GM08714 (cell line): ENCODE measurements around the gene SNRNP35.
"Not testable (repeated sequence)": the region's sequence is repeated elsewhere in the genome, so short reads cannot be mapped to it uniquely, and the experiment has no call there.

Experiments
- H3K4me3 ChIP-seq: fragments of 200-500 bp; sonication (Bioruptor generic); 2 replicates; pipeline ENCODE4 v1.5.1; 2014; ENCODE audit warnings: mild to moderate bottlenecking, low read length, inconsistent platforms
- ZNF274 ChIP-seq: IDR thresholded peaks from 2 replicates; pipeline ENCODE4 v1.6.1; 2012; ENCODE audit warnings: mild to moderate bottlenecking, low read depth, low read length

The SNRNP35 gene, protein sequence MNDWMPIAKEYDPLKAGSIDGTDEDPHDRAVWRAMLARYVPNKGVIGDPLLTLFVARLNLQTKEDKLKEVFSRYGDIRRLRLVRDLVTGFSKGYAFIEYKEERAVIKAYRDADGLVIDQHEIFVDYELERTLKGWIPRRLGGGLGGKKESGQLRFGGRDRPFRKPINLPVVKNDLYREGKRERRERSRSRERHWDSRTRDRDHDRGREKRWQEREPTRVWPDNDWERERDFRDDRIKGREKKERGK

GRCh38 chr12:123457980-123458779 lies at the start of gene SNRNP35:
TSS of gene SNRNP35 (plus strand) at chr12:123458139. CDS start at chr12:123465541, 7,402 bp downstream.
- TF ChIP-seq ZNF274: no peak
- H3K4me3 ChIP-seq: peak within 1 kb of the TSS; percentile 63

- H3K4me3 ChIP-seq: not testable (repeated sequence)
Measured at GRCh38 chr12:123408619-123409018, 49.3 kb upstream of the SNRNP35 start.

- H3K4me3 ChIP-seq: not testable (repeated sequence)
Measured at GRCh38 chr12:123409284-123410040, 48.5 kb upstream of the SNRNP35 start.

GRCh38 chr12:123410041-123410412 lies 47.9 kb upstream of the SNRNP35 start:
- H3K4me3 ChIP-seq: no peak overlapping the region
- TF ChIP-seq ZNF274: no peak

DNA sequence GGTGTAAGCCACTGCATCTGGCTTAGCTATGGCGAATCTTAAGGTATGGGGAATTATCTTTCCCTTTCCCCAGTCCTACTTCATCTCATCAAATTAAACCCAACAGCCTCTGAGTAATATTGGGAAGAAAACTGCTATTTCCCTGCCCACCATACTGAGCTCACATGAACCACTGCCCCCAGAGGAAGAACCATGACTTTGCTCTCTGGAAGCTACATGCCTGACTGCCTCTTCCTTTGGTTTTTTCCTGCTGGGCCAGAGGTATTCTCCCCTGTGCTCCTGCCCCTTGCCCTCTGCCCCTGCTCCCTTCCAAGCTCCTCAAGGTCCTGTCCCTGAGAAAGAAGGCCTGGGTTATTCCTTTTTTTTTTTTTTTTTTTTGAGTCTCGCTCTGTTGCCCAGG lies 36.6 kb upstream of the SNRNP35 start:
- no peak for TF ChIP-seq ZNF274
- no peak overlapping the region for H3K4me3 ChIP-seq

DNA sequence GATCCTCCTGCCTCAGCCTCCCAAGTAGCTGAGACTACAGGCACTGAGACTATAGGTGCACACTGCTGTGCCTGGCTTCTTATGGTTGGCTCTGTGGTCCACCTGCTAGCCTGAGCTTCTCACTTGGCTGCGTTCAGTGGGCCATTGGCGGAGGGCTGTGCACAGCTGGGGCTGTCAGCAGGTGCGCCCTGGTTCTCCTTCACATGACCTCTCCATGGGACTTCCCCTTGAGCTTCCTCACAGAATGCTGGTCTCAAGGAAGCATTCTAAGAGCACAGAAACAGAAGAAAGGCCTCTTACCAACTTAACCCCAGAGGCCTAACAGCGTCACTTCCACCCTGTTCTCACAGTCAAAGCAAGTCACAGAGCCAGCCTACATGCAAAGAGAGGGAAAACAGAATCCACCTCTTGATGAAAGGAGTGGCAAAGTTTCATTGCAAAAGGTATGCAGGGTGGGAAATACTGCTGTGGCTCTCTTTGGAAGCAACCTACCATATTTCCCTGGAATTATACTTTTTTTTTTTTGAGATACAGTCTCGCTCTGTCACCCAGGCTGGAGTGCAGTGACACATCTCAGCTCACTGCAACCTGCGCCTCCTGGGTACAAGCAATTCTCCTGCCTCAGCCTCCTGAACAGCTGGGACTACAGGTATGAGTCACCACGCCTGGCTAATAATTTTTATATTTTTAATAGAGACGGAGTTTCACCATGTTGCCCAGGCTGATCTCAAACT lies 30.7 kb upstream of the SNRNP35 start:
- no peak for TF ChIP-seq ZNF274
- H3K4me3 ChIP-seq: peak overlapping the region; percentile 14; the same call in 1 of the 2 replicates

DNA sequence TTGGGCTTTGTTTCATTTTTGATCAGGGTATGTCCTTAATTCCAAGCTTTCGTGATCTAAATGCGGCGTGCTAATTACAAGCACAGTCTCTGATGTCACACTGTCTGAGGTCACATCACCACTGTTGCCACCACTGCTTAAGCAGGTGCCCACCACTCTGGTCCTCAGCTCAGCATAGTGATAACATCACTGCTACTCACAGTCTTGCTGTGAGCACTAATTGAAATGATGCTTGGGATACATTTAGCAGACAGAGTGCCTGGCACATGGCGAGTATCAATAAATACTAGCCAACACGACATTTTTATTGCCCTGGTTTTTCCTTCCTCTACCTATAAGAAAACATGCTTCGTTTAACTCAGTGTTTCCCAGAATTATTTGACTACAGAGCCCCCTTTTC lies 29.3 kb upstream of the SNRNP35 start:
- H3K4me3 ChIP-seq: no peak overlapping the region; the same call in 1 of the 2 replicates
- no peak for TF ChIP-seq ZNF274

DNA sequence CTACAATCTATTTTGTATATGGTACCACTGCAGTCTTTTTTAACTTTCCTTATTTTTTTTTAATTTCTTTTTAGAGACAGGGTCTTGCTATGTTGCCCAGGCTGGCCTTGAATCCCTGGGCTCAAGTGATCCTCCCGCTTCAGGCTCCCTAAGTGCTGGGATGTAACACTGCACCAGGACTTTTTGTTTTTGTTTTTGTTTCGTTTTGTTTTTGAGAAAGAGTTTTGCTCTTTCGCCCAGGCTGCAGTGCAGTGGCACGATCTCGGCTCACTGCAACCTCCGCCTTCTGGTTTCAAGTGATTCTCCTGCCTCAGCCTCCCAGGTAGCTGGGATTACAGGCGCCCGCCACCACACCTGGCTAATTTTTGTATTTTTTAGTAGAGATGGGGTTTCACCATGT lies 28.8 kb upstream of the SNRNP35 start:
- H3K4me3 ChIP-seq: not testable (repeated sequence)

DNA sequence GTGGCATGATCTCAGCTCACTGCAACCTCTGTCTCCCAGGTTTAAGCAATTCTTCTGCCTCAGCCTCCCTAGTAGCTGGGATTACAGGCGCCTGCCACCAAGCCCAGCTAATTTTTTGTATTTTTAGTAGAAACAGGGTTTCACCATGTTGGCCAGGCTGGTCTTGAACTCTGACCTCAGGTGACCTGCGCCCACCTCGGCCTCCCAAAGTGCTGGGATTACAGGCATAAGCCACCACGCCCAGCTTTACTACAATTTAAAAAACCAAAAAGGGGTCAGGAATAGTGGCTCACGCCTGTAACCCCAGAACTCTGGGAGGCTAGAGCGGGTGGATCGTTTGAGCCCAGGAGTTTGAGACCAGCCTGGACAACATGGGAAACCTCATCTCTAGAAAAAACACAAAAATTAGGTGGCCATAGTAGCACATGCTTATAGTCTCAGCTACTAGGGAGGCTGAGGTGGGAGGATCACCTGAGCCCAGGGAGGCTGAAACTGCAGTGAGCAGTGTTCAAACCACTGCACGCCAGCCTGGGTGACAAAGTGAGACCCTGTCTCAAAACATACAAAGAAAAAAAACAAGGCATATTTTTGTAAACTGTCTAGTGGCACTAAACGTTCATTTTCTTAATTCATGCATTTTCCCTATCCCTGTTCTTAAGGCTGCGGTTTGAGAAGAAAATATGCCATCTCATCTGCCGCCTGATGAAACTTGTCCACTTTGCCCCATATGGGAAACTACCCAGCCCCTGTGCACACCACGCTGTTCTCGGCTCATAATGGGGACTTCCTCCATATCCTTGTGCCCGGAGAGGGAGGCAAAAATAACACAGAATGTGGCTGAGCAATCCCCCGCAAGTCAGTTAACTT lies 25.8 kb upstream of the SNRNP35 start:
- peak overlapping the region; percentile 72 for H3K4me3 ChIP-seq

- TF ChIP-seq ZNF274: no peak
Measured at GRCh38 chr12:123433615-123434014, 24.3 kb upstream of the SNRNP35 start.

DNA sequence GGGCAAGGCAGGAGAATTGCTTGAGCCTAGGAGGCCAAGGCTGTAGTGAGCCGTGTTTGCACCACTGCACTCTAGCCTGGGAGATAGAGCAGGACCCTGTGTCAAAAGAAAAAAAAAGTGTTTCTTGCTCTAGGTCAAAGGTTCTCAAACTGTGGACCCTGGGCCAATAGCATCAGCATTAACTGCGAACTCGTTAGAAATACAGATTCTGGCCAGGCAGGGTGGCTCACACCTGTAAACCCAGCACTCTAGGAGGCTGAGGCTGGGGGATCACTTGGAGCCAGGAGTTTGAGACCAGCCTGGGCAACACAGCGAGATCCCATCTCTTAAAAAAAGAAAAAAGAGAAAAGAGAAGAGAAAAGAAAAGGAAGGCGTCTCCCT lies 22.3 kb upstream of the SNRNP35 start:
- TF ChIP-seq ZNF274: no peak
- H3K4me3 ChIP-seq: peak overlapping the region; percentile 80

More at GRCh38 chr12:123433615-123434014, 24.3 kb upstream of the SNRNP35 start:
- H3K4me3 ChIP-seq: peak overlapping the region; percentile 72; the same call in 1 of the 2 replicates

GRCh38 chr12:123436017-123436964 lies 21.6 kb upstream of the SNRNP35 start, which contains the start of gene RILPL2:
TSS of gene RILPL2 (minus strand) at chr12:123436684. CDS start at chr12:123436420, 264 bp downstream.
- TF ChIP-seq ZNF274: no peak
- H3K4me3 ChIP-seq: peak within 1 kb of the TSS; percentile 80
